ENCODE results near the gene KCNG1.

KCNG1 gene

GRCh38 chr20:50953821-50954220, 69.1 kb downstream of the KCNG1 start:
- DNase-seq (ENCODE audit: low read depth, low spot score), result no peak
